ENCODE results near the gene ADGRL4.

DNA sequence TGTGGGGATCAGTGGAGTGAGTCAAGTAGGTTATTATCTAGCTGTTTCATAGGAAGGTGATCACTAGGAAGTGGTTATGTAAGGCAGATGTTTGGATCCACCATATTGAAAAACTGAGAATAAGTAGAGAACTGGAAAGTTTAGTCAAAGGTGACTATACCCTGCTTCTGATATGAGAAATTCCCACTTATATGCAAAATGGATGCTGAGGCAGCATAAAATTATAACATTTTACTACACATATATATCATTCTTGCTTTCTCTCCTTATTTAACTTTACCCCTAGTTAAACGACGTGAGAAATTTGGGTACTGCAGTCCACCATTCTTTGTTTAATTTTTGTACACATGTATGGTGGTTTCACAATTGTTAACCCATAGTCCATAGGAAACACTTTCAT, 142.4 kb downstream of the ADGRL4 start:
- no peak for TF ChIP-seq CTCF (conservative IDR thresholded peaks at IDR 0.05)
- TF ChIP-seq ZFX (IDR thresholded peaks at IDR 0.05), result no peak

All from C4-2B (cell line).